ENCODE data around the gene RRP1B. TPM values are rescaled to one million over a fixed set of nuclear protein-coding genes. Genes with fewer than 3 reads are reported as not detected.
A peak's percentile ranks its signal among the peaks of the same experiment; 100 is the strongest.

The RRP1B gene
- total and polyA plus RNA-seq, 9 of the 15 experiments (the other 6 are each of a cell fraction or from before 2014, with no cell fraction given): 6.8 to 66.6 (median 41.9) TPM

DNA sequence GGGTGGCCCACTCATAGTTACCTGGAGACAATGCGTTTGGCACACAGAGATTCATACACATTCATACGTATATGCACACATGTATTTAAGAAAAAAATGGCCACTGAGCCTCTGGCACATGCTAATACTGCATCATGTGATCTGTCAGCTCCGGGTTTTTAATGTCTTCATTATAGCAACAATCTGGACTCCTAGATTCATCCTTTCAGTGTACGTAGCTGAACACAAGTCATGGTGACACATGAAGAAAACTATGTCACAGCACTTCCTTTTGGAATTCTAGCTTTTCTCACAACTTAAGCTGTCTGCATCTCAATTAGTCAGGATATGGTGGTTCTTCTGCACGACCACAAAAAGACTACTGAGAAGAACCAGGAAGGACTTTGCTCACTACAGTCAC, 24.7 kb upstream of the RRP1B start:
- Histone ChIP-seq H3K27ac (ENCODE audit: extremely low read depth, low read depth, low read length) (no peak overlapping the region), H3K4me2 (ENCODE audit: insufficient read depth, low read length) (no peak overlapping the region), H4K20me1 (replicated peaks; ENCODE audit: control insufficient read depth, insufficient read depth, low read length) (no peaks in the 10 kb centered on the region), H3K79me2 (ENCODE audit: control insufficient read depth, insufficient read depth, low read length) (no peaks in the 10 kb centered on the region), H3K9me3 (replicated peaks; ENCODE audit: control insufficient read depth, insufficient read depth, low read depth, low read length) (no peaks in the 10 kb centered on the region), H3K36me3 (ENCODE audit: control insufficient read depth, insufficient read depth, low read length) (no peaks in the 10 kb centered on the region), H3K4me3 (no peak overlapping the region), H3K9me1 (ENCODE audit: control insufficient read depth, insufficient read depth, low read length) (no peaks in the 10 kb centered on the region), H3K4me1 (replicated peaks in 1 of 2; ENCODE audit: control insufficient read depth in 2 of 2, insufficient read depth in 2 of 2, low read length in 2 of 2) (no peaks in the 10 kb centered on the region), H2AFZ (ENCODE audit: low read depth, low read length) (no peak overlapping the region), H3K9ac (ENCODE audit: insufficient read depth in 1 of 2, low read depth in 2 of 2, low read length in 2 of 2) (no peak overlapping the region), H3K27me3 (ENCODE audit: control insufficient read depth in 2 of 2, insufficient read depth in 2 of 2, low read length in 2 of 2) (peaks cover 0 to 22% of the 10 kb centered on the region in 2 experiments; a peak in 4 of 5 replicates)
- DNase-seq (ENCODE audit: extremely low read depth in 1 of 4, low spot score in 3 of 4) (no peak), FAIRE-seq (no peak), ATAC-seq (no peak)
- 3% methylated on average over 5 of the region's 5 CpGs for WGBS (ENCODE audit: insufficient coverage, low coverage, missing lambda C conversion rate)
- in situ Hi-C loops (cut with MboI) (loop anchor here (25.0 kb wide), 1 partner anchor 472 kb away; the partner anchor contains the start of gene CRYAA), intact Hi-C loops (cut with micrococcal nuclease) (no loop called here)
- BruUV-seq (replicated peaks): no TSS peak
- TF ChIP-seq KAT8 (IDR thresholded peaks at IDR 0.05; ENCODE audit: low read depth): no peak
- TF ChIP-seq TFE3 (CRISPR knock-in tag; IDR thresholded peaks at IDR 0.05): peak; percentile 50
- ChIA-PET CTCF (ENCODE audit: low intra/inter-chr PET ratio) (no interaction called here), POLR2A (interaction anchor here (0.7 to 0.9 kb wide), 2 partner anchors 11 to 14 kb away, joined by 4 to 5 read pairs; no protein-coding TSS in a partner anchor)

DNA sequence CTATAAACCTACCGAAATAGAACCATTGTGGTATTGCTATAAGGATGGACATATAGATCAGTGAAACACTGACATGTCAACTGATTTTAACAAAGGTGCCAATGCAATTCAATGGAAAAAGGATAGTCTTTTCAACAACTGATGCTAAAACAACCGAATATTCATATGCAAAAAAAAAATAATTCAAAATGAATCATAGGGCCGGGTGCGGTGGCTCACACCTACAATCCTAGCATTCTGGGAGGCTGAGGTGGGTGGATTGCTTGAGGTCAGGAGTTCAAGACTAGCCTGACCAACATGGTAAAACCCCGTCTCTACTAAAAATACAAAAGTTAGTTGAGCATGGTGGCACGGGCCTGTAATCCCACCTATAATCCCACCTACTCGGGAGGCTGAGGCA, 23.9 kb upstream of the RRP1B start:
- Histone ChIP-seq H3K27me3 (ENCODE audit: control insufficient read depth in 2 of 2, insufficient read depth in 2 of 2, low read length in 2 of 2) (peaks cover 2 to 27% of the 10 kb centered on the region in 2 experiments), H3K9me1 (ENCODE audit: control insufficient read depth, insufficient read depth, low read length) (no peaks in the 10 kb centered on the region), H3K79me2 (ENCODE audit: control insufficient read depth, insufficient read depth, low read length) (no peaks in the 10 kb centered on the region), H4K20me1 (replicated peaks; ENCODE audit: control insufficient read depth, insufficient read depth, low read length) (no peaks in the 10 kb centered on the region), H3K4me2 (ENCODE audit: insufficient read depth, low read length) (no peak overlapping the region), H3K4me3 (no peak overlapping the region), H3K27ac (ENCODE audit: extremely low read depth, low read depth, low read length) (no peak overlapping the region), H3K36me3 (ENCODE audit: control insufficient read depth, insufficient read depth, low read length) (no peaks in the 10 kb centered on the region), H3K9me3 (replicated peaks; ENCODE audit: control insufficient read depth, insufficient read depth, low read depth, low read length) (no peaks in the 10 kb centered on the region), H2AFZ (ENCODE audit: low read depth, low read length) (no peak overlapping the region), H3K9ac (ENCODE audit: insufficient read depth in 1 of 2, low read depth in 2 of 2, low read length in 2 of 2) (no peak overlapping the region), H3K4me1 (replicated peaks in 1 of 2; ENCODE audit: control insufficient read depth in 2 of 2, insufficient read depth in 2 of 2, low read length in 2 of 2) (no peaks in the 10 kb centered on the region; a peak in 1 of 5 replicates)
- 3% methylated on average over 7 of the region's 7 CpGs for WGBS (ENCODE audit: insufficient coverage, low coverage, missing lambda C conversion rate)
- DNase-seq (ENCODE audit: extremely low read depth in 1 of 4, low spot score in 3 of 4) (no peak), FAIRE-seq (no peak), ATAC-seq (no peak)
- POLR2A ChIA-PET: interaction anchor here (0.7 kb wide), 1 partner anchor 15 kb away, joined by 4 read pairs; no protein-coding TSS in a partner anchor
- in situ Hi-C loops (cut with MboI) (loop anchor here (25.0 kb wide), 1 partner anchor 473 kb away; the partner anchor contains the start of gene CRYAA), intact Hi-C loops (cut with micrococcal nuclease) (no loop called here)
- no TSS peak for BruUV-seq (replicated peaks)
- CTCF ChIA-PET (ENCODE audit: low intra/inter-chr PET ratio): no interaction called here
- TF ChIP-seq SNIP1 (IDR thresholded peaks at IDR 0.05; ENCODE audit: low read depth) (no peak), ZNF740 (CRISPR knock-in tag; IDR thresholded peaks at IDR 0.05) (no peak), ZNF740 (tag; IDR thresholded peaks at IDR 0.05) (no peak), ZBTB9 (CRISPR knock-in tag; IDR thresholded peaks at IDR 0.05) (no peak), TBL1XR1 (IDR thresholded peaks at IDR 0.05; ENCODE audit: low read length in 2 of 2) (no peak), ETS2 (tag; IDR thresholded peaks at IDR 0.05; ENCODE audit: borderline replicate concordance, poor library complexity, severe bottlenecking) (no peak), ZNF644 (tag; IDR thresholded peaks at IDR 0.05; ENCODE audit: low read depth) (no peak)
- TF ChIP-seq, protein P1, sequence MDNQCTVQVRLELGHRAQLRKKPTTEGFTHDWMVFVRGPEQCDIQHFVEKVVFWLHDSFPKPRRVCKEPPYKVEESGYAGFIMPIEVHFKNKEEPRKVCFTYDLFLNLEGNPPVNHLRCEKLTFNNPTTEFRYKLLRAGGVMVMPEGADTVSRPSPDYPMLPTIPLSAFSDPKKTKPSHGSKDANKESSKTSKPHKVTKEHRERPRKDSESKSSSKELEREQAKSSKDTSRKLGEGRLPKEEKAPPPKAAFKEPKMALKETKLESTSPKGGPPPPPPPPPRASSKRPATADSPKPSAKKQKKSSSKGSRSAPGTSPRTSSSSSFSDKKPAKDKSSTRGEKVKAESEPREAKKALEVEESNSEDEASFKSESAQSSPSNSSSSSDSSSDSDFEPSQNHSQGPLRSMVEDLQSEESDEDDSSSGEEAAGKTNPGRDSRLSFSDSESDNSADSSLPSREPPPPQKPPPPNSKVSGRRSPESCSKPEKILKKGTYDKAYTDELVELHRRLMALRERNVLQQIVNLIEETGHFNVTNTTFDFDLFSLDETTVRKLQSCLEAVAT (IDR thresholded peaks at IDR 0.05): no peak

Data from K562 (cell line).